Stimulated activated CD8-positive, alpha-beta memory T cell treated with anti-CD3 and anti-CD28 coated beads, Interleukin-7, amount 100 ng/mL, for 1 hour (primary cell): ENCODE results near the gene ELAVL3.
"Not testable (repeated sequence)": the region's sequence is repeated elsewhere in the genome, so short reads cannot be mapped to it uniquely, and the experiment has no call there.

Source experiments
- DNase-seq, 2 donors: peaks; one replicate each; pipeline ENCODE4 v3.0.0-alpha.2; 2020; ENCODE audit warnings: low read depth in 2 of 2

Gene ELAVL3

GRCh38 chr19:11406703-11407236 lies 74.1 kb downstream of the ELAVL3 start:
- DNase-seq = not testable (repeated sequence)

DNA sequence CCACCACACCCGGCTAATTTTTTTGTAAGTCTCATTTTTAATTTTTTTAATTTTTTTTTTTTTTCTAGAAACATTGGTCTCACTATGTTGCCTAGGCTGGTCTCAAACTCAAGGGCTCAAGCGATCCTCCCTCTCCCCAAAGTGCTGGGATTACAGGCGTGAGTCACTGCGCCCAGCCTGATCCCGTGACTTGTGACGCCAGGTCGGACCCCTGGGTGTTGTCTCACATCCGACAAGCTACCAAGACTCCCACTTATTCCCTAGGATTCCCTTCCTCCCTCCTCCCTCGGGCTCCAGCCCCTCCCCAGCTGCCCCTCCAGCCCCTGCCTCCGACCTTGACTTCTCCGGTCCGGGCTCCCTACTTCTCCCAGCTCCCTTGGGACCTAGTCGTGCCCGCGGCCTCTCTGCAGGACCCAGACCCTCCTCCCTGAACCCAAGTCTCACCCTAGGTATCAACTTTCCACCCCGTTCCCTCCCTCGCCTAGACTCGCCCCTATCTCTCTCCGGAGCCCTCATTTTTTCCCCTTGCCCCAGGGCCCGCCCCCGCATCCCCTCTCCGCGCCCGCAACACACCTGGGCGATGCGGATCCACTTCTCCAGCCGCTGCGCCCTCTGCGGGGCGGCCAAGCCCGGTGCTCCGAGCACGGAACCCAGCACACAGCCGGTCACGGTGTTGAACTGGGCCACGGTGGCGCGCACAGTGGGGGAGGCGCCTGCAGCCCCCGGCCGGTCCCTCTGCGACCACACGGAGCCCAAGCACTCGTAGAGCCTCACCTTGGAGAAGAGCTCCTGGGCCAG lies 74.8 kb downstream of the ELAVL3 start:
- no peak for DNase-seq

- DNase-seq = no peak
These were observed 76.1 kb downstream of the ELAVL3 start for GRCh38 chr19:11404588-11405222.

DNA sequence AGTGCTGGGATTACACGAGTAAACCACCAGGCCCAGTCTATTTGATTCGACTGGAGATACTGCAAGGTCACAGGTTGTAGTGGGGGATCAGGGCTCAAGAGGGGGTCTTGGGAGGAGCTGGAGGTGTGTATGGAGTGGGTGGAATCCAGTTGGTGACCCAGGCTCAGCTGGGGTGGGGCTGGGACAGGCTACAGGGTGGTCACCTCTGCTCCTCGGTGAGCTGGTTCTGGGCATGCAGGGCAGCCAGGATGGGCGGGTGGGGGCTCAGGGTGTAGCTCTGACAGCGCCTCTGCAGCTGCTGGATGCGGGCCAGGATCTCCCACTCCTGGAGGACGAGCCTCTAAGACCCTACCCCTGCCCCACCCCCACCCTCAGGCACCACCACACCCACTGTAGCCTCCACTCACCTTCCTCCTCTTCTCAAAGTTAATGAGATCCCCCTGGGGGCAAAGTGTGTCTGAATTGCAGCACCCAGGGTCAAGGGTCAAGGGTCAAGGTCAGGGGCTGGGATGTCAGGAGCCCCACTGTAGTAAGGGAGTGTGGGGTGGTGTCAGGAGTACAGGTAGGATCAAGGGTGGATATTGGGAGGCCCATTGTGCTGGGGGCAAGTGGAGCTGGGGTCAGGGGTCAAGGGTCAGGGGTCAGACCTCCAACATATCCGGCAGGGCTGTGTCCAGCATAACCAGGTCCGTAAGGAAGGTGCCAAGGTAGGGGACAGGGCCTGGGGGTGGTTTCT lies 78.9 kb downstream of the ELAVL3 start:
- no peak for DNase-seq
